Measurements from ENCODE around the gene PEX11A. TPM values are rescaled to one million over a fixed set of nuclear protein-coding genes. Genes with fewer than 3 reads are reported as not detected.
"Not testable (repeated sequence)": the region's sequence is repeated elsewhere in the genome, so short reads cannot be mapped to it uniquely, and the experiment has no call there.

Gene PEX11A
- total RNA-seq, 1 donor from 2014 or later = 1.1 TPM

- no peaks in the 10 kb centered on the region for H3K9me3 Mint-ChIP-seq (ENCODE audit: unreplicated experiment)
- no peaks in the 10 kb centered on the region for H3K36me3 Mint-ChIP-seq (ENCODE audit: unreplicated experiment)
- DNase-seq = no peak
- H3K27ac Mint-ChIP-seq (ENCODE audit: unreplicated experiment) = no peak overlapping the region
- no peak overlapping the region for H3K4me3 Mint-ChIP-seq (ENCODE audit: unreplicated experiment)
- H3K4me1 Mint-ChIP-seq (ENCODE audit: low read depth, unreplicated experiment) = no peaks in the 10 kb centered on the region
- TF ChIP-seq, protein P1, sequence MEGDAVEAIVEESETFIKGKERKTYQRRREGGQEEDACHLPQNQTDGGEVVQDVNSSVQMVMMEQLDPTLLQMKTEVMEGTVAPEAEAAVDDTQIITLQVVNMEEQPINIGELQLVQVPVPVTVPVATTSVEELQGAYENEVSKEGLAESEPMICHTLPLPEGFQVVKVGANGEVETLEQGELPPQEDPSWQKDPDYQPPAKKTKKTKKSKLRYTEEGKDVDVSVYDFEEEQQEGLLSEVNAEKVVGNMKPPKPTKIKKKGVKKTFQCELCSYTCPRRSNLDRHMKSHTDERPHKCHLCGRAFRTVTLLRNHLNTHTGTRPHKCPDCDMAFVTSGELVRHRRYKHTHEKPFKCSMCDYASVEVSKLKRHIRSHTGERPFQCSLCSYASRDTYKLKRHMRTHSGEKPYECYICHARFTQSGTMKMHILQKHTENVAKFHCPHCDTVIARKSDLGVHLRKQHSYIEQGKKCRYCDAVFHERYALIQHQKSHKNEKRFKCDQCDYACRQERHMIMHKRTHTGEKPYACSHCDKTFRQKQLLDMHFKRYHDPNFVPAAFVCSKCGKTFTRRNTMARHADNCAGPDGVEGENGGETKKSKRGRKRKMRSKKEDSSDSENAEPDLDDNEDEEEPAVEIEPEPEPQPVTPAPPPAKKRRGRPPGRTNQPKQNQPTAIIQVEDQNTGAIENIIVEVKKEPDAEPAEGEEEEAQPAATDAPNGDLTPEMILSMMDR (IDR thresholded peaks at IDR 0.05; ENCODE audit: partially characterized antibody, unreplicated experiment) = no peak
- H3K27me3 Mint-ChIP-seq (ENCODE audit: unreplicated experiment) = peaks cover 2% of the 10 kb centered on the region
Observed at GRCh38 chr15:89693091-89693490, 2.5 kb upstream of the PEX11A start.

DNA sequence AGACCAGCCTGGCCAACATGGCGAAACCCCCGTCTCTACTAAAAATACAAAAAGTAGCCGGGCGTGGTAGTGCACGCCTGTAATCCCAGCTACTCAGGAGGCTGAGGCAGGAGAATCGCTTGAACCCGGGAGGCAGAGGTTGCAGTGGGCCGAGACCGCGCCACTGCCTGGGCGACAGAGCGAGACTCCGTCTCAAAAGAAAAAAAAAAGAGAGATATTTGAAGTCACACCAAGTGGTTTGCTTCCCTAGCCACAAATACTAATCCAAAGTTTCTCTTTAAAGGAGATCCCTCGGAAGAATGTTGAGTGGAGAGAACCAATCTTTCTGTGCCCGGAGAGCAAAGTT, 651 bp downstream of the PEX11A start:
- not testable (repeated sequence) for H3K36me3 Mint-ChIP-seq (ENCODE audit: unreplicated experiment); H3K27me3 Mint-ChIP-seq (ENCODE audit: unreplicated experiment); H3K27ac Mint-ChIP-seq (ENCODE audit: unreplicated experiment); H3K9me3 Mint-ChIP-seq (ENCODE audit: unreplicated experiment); H3K4me1 Mint-ChIP-seq (ENCODE audit: low read depth, unreplicated experiment); DNase-seq
- H3K4me3 Mint-ChIP-seq (ENCODE audit: unreplicated experiment) = peak overlapping the region; percentile 89

- Mint-ChIP-seq H3K27ac (ENCODE audit: unreplicated experiment) (no peak overlapping the region), H3K9me3 (ENCODE audit: unreplicated experiment) (no peaks in the 10 kb centered on the region), H3K4me3 (ENCODE audit: unreplicated experiment) (no peak overlapping the region), H3K4me1 (ENCODE audit: low read depth, unreplicated experiment) (no peaks in the 10 kb centered on the region), H3K27me3 (ENCODE audit: unreplicated experiment) (no peaks in the 10 kb centered on the region), H3K36me3 (ENCODE audit: unreplicated experiment) (no peaks in the 10 kb centered on the region)
- TF ChIP-seq, protein P1 (IDR thresholded peaks at IDR 0.05; ENCODE audit: partially characterized antibody, unreplicated experiment) = no peak
- DNase-seq = no peak
Observed at GRCh38 chr15:89686522-89686921, 4.0 kb downstream of the PEX11A start.

- Mint-ChIP-seq H3K27me3 (ENCODE audit: unreplicated experiment) (no peaks in the 10 kb centered on the region), H3K27ac (ENCODE audit: unreplicated experiment) (no peak overlapping the region), H3K4me1 (ENCODE audit: low read depth, unreplicated experiment) (no peaks in the 10 kb centered on the region), H3K4me3 (ENCODE audit: unreplicated experiment) (no peak overlapping the region), H3K36me3 (ENCODE audit: unreplicated experiment) (no peaks in the 10 kb centered on the region), H3K9me3 (ENCODE audit: unreplicated experiment) (no peaks in the 10 kb centered on the region)
- TF ChIP-seq, protein P1 (IDR thresholded peaks at IDR 0.05; ENCODE audit: partially characterized antibody, unreplicated experiment) = no peak
- no peak for DNase-seq
Observed at GRCh38 chr15:89685995-89686394, 4.6 kb downstream of the PEX11A start.

- no peaks in the 10 kb centered on the region for H3K27me3 Mint-ChIP-seq (ENCODE audit: unreplicated experiment)
- H3K4me3 Mint-ChIP-seq (ENCODE audit: unreplicated experiment) = no peak overlapping the region
- no peaks in the 10 kb centered on the region for H3K36me3 Mint-ChIP-seq (ENCODE audit: unreplicated experiment)
- no peaks in the 10 kb centered on the region for H3K4me1 Mint-ChIP-seq (ENCODE audit: low read depth, unreplicated experiment)
- no peak overlapping the region for H3K27ac Mint-ChIP-seq (ENCODE audit: unreplicated experiment)
- DNase-seq = no peak
- TF ChIP-seq, protein P1 (IDR thresholded peaks at IDR 0.05; ENCODE audit: partially characterized antibody, unreplicated experiment) = no peak
- H3K9me3 Mint-ChIP-seq (ENCODE audit: unreplicated experiment) = no peaks in the 10 kb centered on the region
Observed at GRCh38 chr15:89681146-89681545, 9.4 kb downstream of the PEX11A start.

Measured in glutamatergic neuron (in vitro differentiated cells).